ENCODE data around the gene PLK1.

PLK1 gene

DNA sequence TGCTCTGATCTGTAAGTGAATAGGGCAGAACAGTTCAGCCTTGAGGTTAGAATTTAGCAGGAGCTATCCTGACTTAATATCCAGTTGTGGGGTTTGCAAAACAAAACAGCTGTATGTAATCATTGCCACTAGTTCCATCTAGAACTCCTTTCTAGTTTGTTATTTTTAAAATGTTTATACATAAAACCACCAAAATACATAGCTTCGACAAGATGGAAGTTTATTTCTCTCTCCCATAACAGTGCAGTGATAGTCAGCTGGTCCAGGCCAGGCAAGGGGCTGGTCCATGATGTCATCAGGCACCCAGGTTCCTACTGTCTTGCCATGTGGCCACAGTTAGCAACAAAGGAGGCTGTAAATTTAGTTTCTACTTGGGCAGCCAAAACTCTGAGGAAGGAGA, 10.5 kb upstream of the PLK1 start:
- TF ChIP-seq RAD21 (IDR thresholded peaks at IDR 0.05; ENCODE audit: low read depth) (no peak), TCF12 (IDR thresholded peaks at IDR 0.05; ENCODE audit: low read depth) (no peak), TEAD4 (IDR thresholded peaks at IDR 0.05) (no peak), EP300 (IDR thresholded peaks at IDR 0.05; ENCODE audit: borderline replicate concordance) (no peak), YY1 (IDR thresholded peaks at IDR 0.05; ENCODE audit: low read depth) (no peak), FOXM1 (IDR thresholded peaks at IDR 0.05; ENCODE audit: borderline replicate concordance, low read depth) (no peak), EGR1 (IDR thresholded peaks at IDR 0.05) (no peak)

DNA sequence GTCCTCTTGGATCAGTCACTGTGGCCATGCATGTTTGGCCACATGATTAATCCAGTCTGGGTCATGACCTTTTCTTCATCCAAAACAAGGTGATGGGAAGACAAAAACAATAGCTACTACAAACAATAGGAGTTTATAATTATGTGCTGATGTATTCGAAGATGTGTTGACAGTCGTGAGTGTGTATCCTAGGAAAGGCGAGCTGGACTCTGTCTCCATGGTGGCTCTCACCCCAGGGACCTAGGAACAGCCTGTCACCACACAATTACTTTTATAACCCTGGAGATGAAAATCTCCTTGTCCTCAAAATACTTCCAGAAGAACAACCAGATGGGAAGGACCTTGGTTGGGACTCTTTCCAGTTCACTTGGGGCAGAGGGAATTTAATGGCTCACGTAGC, 9.8 kb upstream of the PLK1 start:
- TF ChIP-seq EGR1 (IDR thresholded peaks at IDR 0.05) (no peak), EP300 (IDR thresholded peaks at IDR 0.05; ENCODE audit: borderline replicate concordance) (no peak), TCF12 (IDR thresholded peaks at IDR 0.05; ENCODE audit: low read depth) (no peak), FOXM1 (IDR thresholded peaks at IDR 0.05; ENCODE audit: borderline replicate concordance, low read depth) (no peak), RAD21 (IDR thresholded peaks at IDR 0.05; ENCODE audit: low read depth) (no peak), NFIC (IDR thresholded peaks at IDR 0.05) (no peak), TAF1 (IDR thresholded peaks at IDR 0.05; ENCODE audit: low read depth) (no peak), CREB1 (IDR thresholded peaks at IDR 0.05; ENCODE audit: low read depth) (no peak), CEBPB (IDR thresholded peaks at IDR 0.05) (no peak)
- TF ChIP-seq, protein P1, sequence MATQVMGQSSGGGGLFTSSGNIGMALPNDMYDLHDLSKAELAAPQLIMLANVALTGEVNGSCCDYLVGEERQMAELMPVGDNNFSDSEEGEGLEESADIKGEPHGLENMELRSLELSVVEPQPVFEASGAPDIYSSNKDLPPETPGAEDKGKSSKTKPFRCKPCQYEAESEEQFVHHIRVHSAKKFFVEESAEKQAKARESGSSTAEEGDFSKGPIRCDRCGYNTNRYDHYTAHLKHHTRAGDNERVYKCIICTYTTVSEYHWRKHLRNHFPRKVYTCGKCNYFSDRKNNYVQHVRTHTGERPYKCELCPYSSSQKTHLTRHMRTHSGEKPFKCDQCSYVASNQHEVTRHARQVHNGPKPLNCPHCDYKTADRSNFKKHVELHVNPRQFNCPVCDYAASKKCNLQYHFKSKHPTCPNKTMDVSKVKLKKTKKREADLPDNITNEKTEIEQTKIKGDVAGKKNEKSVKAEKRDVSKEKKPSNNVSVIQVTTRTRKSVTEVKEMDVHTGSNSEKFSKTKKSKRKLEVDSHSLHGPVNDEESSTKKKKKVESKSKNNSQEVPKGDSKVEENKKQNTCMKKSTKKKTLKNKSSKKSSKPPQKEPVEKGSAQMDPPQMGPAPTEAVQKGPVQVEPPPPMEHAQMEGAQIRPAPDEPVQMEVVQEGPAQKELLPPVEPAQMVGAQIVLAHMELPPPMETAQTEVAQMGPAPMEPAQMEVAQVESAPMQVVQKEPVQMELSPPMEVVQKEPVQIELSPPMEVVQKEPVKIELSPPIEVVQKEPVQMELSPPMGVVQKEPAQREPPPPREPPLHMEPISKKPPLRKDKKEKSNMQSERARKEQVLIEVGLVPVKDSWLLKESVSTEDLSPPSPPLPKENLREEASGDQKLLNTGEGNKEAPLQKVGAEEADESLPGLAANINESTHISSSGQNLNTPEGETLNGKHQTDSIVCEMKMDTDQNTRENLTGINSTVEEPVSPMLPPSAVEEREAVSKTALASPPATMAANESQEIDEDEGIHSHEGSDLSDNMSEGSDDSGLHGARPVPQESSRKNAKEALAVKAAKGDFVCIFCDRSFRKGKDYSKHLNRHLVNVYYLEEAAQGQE (IDR thresholded peaks at IDR 0.05; ENCODE audit: low read depth): no peak
- TF ChIP-seq, protein P2, sequence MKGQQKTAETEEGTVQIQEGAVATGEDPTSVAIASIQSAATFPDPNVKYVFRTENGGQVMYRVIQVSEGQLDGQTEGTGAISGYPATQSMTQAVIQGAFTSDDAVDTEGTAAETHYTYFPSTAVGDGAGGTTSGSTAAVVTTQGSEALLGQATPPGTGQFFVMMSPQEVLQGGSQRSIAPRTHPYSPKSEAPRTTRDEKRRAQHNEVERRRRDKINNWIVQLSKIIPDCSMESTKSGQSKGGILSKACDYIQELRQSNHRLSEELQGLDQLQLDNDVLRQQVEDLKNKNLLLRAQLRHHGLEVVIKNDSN (IDR thresholded peaks at IDR 0.05): no peak

DNA sequence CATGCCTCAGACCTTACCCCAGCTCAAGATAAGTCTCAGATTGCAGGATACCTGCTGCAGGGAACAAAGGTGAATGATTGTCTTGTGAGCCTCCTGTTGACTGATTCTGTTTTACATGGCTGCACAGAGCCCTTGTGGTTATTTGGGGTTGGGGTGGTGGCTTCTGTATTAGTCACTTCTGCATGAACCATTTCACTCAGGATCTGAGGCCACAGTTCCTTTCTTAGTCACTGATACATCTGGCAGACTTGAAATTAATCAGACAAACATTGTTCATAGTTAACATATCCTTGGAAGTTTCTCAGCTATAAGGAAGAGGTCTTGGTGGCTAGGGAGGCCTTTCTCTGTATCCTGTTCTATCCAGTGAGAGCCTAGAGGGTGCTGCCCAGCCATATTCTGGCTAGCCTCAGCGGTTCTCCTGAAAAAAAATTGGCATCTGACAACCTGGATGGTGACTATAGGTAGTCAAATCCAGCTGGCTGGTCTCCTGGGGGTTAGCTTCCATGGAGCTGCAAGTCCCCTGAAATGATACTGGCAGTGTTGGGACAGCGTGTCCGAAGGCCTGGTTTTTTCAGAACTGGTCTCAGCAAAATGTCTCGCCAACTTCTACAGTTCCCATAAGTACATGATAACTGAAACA, 8.4 kb upstream of the PLK1 start:
- TF ChIP-seq, protein P2 (IDR thresholded peaks at IDR 0.05): no peak
- TF ChIP-seq YY1 (IDR thresholded peaks at IDR 0.05; ENCODE audit: low read depth) (no peak), EGR1 (IDR thresholded peaks at IDR 0.05) (no peak), TEAD4 (IDR thresholded peaks at IDR 0.05) (no peak), TAF1 (IDR thresholded peaks at IDR 0.05; ENCODE audit: low read depth) (no peak)
- TF ChIP-seq, protein P3, sequence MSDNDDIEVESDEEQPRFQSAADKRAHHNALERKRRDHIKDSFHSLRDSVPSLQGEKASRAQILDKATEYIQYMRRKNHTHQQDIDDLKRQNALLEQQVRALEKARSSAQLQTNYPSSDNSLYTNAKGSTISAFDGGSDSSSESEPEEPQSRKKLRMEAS (IDR thresholded peaks at IDR 0.05): no peak

DNA sequence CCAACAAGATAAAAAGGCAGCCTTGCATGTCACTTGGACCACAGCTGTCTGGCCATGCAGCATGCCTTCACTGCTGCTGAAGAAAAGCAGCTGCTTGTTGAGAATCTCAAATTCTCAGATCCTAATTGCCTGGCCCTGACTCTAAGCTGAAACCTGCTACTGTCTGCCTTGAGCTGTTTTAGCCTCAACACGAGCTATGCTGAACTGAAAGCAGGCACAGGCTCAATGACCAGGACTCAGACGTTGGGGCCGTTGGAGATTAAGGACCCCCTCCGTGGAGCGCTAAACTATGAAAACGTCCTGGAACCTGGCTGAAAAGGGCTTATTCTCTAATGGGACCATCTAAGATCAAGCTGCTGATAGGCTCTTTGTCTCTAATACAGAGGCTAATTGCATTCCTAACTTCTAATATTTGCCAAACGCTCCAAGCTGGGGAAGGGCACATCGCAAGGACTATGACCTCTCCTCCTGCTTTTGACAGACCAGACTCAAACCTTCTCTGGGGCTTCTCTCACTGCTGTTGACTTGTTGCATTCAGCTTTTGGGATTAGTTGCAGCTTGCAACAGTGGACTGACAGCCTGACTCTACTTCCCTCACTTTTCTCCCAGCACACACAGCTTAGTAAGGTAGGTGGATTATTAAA, 4.6 kb upstream of the PLK1 start:
- no peak for TF ChIP-seq FOXM1 (IDR thresholded peaks at IDR 0.05; ENCODE audit: borderline replicate concordance, low read depth)
- no peak for TF ChIP-seq EP300 (IDR thresholded peaks at IDR 0.05; ENCODE audit: borderline replicate concordance)
- no peak for TF ChIP-seq TAF1 (IDR thresholded peaks at IDR 0.05; ENCODE audit: low read depth)
- no peak for TF ChIP-seq CREB1 (IDR thresholded peaks at IDR 0.05; ENCODE audit: low read depth)
- TF ChIP-seq YY1 (IDR thresholded peaks at IDR 0.05; ENCODE audit: low read depth): no peak
- no peak for TF ChIP-seq EGR1 (IDR thresholded peaks at IDR 0.05)
- TF ChIP-seq, protein P3 (IDR thresholded peaks at IDR 0.05): no peak
- TF ChIP-seq NFIC (IDR thresholded peaks at IDR 0.05): no peak
- TF ChIP-seq, protein P1 (IDR thresholded peaks at IDR 0.05; ENCODE audit: low read depth): no peak
- no peak for TF ChIP-seq TEAD4 (IDR thresholded peaks at IDR 0.05)
- TF ChIP-seq, protein P2 (IDR thresholded peaks at IDR 0.05): no peak
- no peak for TF ChIP-seq TCF12 (IDR thresholded peaks at IDR 0.05; ENCODE audit: low read depth)
- TF ChIP-seq CEBPB (IDR thresholded peaks at IDR 0.05): no peak
- TF ChIP-seq RAD21 (IDR thresholded peaks at IDR 0.05; ENCODE audit: low read depth): no peak
- TF ChIP-seq ZBTB7A (IDR thresholded peaks at IDR 0.05; ENCODE audit: low read depth): no peak

DNA sequence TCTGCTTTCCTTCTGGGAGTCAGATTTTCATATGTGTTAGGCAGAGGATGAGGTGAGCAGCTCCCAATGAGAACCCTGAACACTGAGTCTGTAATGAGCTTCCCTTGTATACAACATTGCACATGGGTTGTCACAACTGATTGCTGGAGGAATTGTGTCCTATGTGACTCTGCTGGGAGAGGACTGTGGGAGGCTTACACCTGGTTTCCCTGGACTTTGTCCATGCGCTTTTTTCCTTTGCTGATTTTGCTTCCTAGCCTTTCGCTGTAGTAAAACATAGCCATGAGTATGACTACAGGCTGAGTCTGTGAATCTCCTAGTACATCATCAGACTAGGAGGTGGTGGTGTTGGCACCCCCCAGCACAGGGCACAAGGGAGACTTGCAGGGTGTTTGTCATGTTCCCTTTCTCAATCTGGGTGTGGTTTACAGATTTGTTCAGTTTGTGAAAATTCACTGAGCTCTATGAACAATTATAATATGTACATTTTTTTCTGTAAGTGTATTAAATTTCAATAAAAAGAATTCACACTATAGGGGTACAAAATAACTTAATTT, 1.7 kb upstream of the PLK1 start:
- TF ChIP-seq ZBTB7A (IDR thresholded peaks at IDR 0.05; ENCODE audit: low read depth) (no peak), TEAD4 (IDR thresholded peaks at IDR 0.05) (no peak), TCF12 (IDR thresholded peaks at IDR 0.05; ENCODE audit: low read depth) (no peak), FOXM1 (IDR thresholded peaks at IDR 0.05; ENCODE audit: borderline replicate concordance, low read depth) (no peak), NFIC (IDR thresholded peaks at IDR 0.05) (no peak)
